ENCODE results near the gene DIS3. TPM values are rescaled to one million over a fixed set of nuclear protein-coding genes. Genes with fewer than 3 reads are reported as not detected.
"Not testable (repeated sequence)": the region's sequence is repeated elsewhere in the genome, so short reads cannot be mapped to it uniquely, and the experiment has no call there.

Gene DIS3
- total and polyA plus RNA-seq, 7 donors: 5.4 to 24.5 (median 13.6) TPM

- Histone ChIP-seq H3K27me3 (no peaks in the 10 kb centered on the region), H3K36me3 (peaks cover 0 to under 1% (median 0%) of the 10 kb centered on the region in 4 donors), H3K4me3 (peak overlapping the region; percentile 80 to 97 (median 90)), H3K27ac (peak overlapping the region; percentile 73 to 76 (median 76)), H3K9me3 (no peaks in the 10 kb centered on the region), H3K4me1 (peaks cover 0 to 23% (median 20%) of the 10 kb centered on the region in 4 donors)
- intact Hi-C loops (cut with DNase I): no loop called here
- no peak for TF ChIP-seq POLR2AphosphoS5 (IDR thresholded peaks at IDR 0.05)
- no peak for TF ChIP-seq EP300 (IDR thresholded peaks at IDR 0.05)
- TF ChIP-seq CTCF (IDR thresholded peaks at IDR 0.05): no peak
- TF ChIP-seq POLR2A (IDR thresholded peaks at IDR 0.05): no peak
- 1 to 7% methylated on average over 3 of the region's 3 CpGs for WGBS, 2 donors
- no peak for DNase-seq
Observed at GRCh38 chr13:72728290-72728605, 53.5 kb downstream of the DIS3 start.

GRCh38 chr13:72727417-72728289, 54.0 kb downstream of the DIS3 start, which contains the start of the genes BORA and MZT1:
BORA (plus strand) TSS chr13:72727923; CDS start chr13:72728941, 1,018 bp downstream.
MZT1 (minus strand) TSS chr13:72727629; CDS start chr13:72727602, 27 bp downstream.
- WGBS, 2 donors: 0% methylated on average over 71 of the region's 71 CpGs
- peak; percentile 97 for DNase-seq
- TF ChIP-seq CTCF (IDR thresholded peaks at IDR 0.05) (no peak), POLR2AphosphoS5 (IDR thresholded peaks at IDR 0.05) (peak; percentile 22 to 72 (median 53)), POLR2A (IDR thresholded peaks at IDR 0.05) (peak in 1 of 2 donors; percentile 9)
- H3K27me3 ChIP-seq: no peaks in the 10 kb centered on the region
- H3K4me3 ChIP-seq: peak within 1 kb of the TSS; percentile 80 to 97 (median 90)
- H3K27ac ChIP-seq: peak within 1 kb of the TSS; percentile 73 to 76 (median 76)
- H3K36me3 ChIP-seq: no peaks in the 10 kb centered on the region
- intact Hi-C loops (cut with DNase I): loop anchor here (2.0 kb wide), 1 partner anchor 53 kb away; the partner anchor contains the start of gene DIS3
- H3K9me3 ChIP-seq: no peaks in the 10 kb centered on the region
- H3K4me1 ChIP-seq: peaks cover 0 to 23% (median 20%) of the 10 kb centered on the region in 4 donors

GRCh38 chr13:72726726-72727416, 54.8 kb downstream of the DIS3 start:
- Histone ChIP-seq H3K4me3 (peak overlapping the region; percentile 80 to 97 (median 90)), H3K27me3 (no peaks in the 10 kb centered on the region), H3K4me1 (peaks cover 0 to 23% (median 20%) of the 10 kb centered on the region in 4 donors), H3K27ac (peak overlapping the region; percentile 68 to 76 (median 76)), H3K9me3 (no peaks in the 10 kb centered on the region), H3K36me3 (no peaks in the 10 kb centered on the region)
- 1 to 2% methylated on average over 49 of the region's 49 CpGs for WGBS, 2 donors
- DNase-seq: peak; percentile 69
- intact Hi-C loops (cut with DNase I): loop anchor here (2.0 kb wide), 1 partner anchor 54 kb away; the partner anchor contains the start of gene DIS3
- TF ChIP-seq EP300 (IDR thresholded peaks at IDR 0.05) (no peak), CTCF (IDR thresholded peaks at IDR 0.05) (no peak), POLR2A (IDR thresholded peaks at IDR 0.05) (no peak), POLR2AphosphoS5 (IDR thresholded peaks at IDR 0.05) (no peak)

- H3K27ac ChIP-seq, DNase-seq, H3K27me3 ChIP-seq, H3K36me3 ChIP-seq, H3K9me3 ChIP-seq: not testable (repeated sequence)
- Histone ChIP-seq H3K4me3 (peak overlapping the region in 1 of 4 donors; percentile 80), H3K4me1 (peaks cover 0 to 23% (median 20%) of the 10 kb centered on the region in 4 donors)
- intact Hi-C loops (cut with DNase I): loop anchor here (2.0 kb wide), 1 partner anchor 55 kb away; the partner anchor contains the start of gene DIS3
- 91% methylated on average over 15 of the region's 15 CpGs for WGBS, 2 donors
Observed at GRCh38 chr13:72726185-72726584, 55.5 kb downstream of the DIS3 start.

- TF ChIP-seq POLR2A (IDR thresholded peaks at IDR 0.05) (no peak), CTCF (IDR thresholded peaks at IDR 0.05) (no peak), POLR2AphosphoS5 (IDR thresholded peaks at IDR 0.05) (no peak), EP300 (IDR thresholded peaks at IDR 0.05) (no peak)
- Histone ChIP-seq H3K36me3 (peaks cover 0 to 53% (median 2%) of the 10 kb centered on the region in 4 donors), H3K27me3 (no peaks in the 10 kb centered on the region), H3K27ac (no peak overlapping the region), H3K9me3 (peaks cover 0 to 3% (median 0%) of the 10 kb centered on the region in 4 donors), H3K4me3 (no peak overlapping the region), H3K4me1 (no peaks in the 10 kb centered on the region)
- DNase-seq: no peak
- intact Hi-C loops (cut with DNase I): no loop called here
- 63 to 64% methylated on average over 3 of the region's 3 CpGs for WGBS, 2 donors
Observed at GRCh38 chr13:72716776-72717175, 64.9 kb downstream of the DIS3 start.
